HepG2 (cell line): ENCODE results near the gene KMT2E. TPM values are rescaled to one million over a fixed set of nuclear protein-coding genes. Genes with fewer than 3 reads are reported as not detected.
A peak's percentile ranks its signal among the peaks of the same experiment; 100 is the strongest.

Source experiments
- ATM ChIP-seq: fragments of 450-650 bp; IDR thresholded peaks from 2 replicates; pipeline ENCODE4 v1.7.1; 2017; ENCODE audit warnings: mild to moderate bottlenecking, borderline replicate concordance
- CREB3 ChIP-seq: sonication (generic); formaldehyde crosslinking; IDR thresholded peaks from 2 replicates; pipeline ENCODE4 v1.5.0; 2020; ENCODE audit warnings: missing genetic modification reagents
- FOSL1 ChIP-seq: sonication (generic); formaldehyde crosslinking; IDR thresholded peaks from 2 replicates; pipeline ENCODE4 v1.9.0; 2021; ENCODE audit warnings: missing genetic modification reagents, borderline replicate concordance
- HOMEZ ChIP-seq: IDR thresholded peaks from 2 replicates; pipeline ENCODE4 v1.6.1; 2016; ENCODE audit warnings: low read depth
- NCOA1 ChIP-seq: sonication (generic); formaldehyde crosslinking; IDR thresholded peaks from 2 replicates; pipeline ENCODE4 v1.9.0; 2021; ENCODE audit warnings: missing genetic modification reagents
- NR0B2 ChIP-seq: sonication (generic); formaldehyde crosslinking; IDR thresholded peaks from 2 replicates; pipeline ENCODE4 v1.4.0; 2020; ENCODE audit warnings: mild to moderate bottlenecking, missing genetic modification reagents
- NRL ChIP-seq: sonication (generic); formaldehyde crosslinking; IDR thresholded peaks from 2 replicates; pipeline ENCODE4 v1.5.0; 2020; ENCODE audit warnings: missing genetic modification reagents, mild to moderate bottlenecking, moderate library complexity, borderline replicate concordance
- PBX3 ChIP-seq: sonication (generic); formaldehyde crosslinking; IDR thresholded peaks from 2 replicates; pipeline ENCODE4 v1.8.1; 2023; ENCODE audit warnings: missing genetic modification reagents, inconsistent platforms, borderline replicate concordance
- PLSCR1 ChIP-seq: sonication (generic); formaldehyde crosslinking; IDR thresholded peaks from 2 replicates; pipeline ENCODE4 v1.5.0; 2020; ENCODE audit warnings: missing genetic modification reagents, mild to moderate bottlenecking, borderline replicate concordance
- PRDM10 ChIP-seq: sonication (generic); formaldehyde crosslinking; IDR thresholded peaks from 2 replicates; pipeline ENCODE4 v1.4.0; 2020; ENCODE audit warnings: low read depth, missing genetic modification reagents
- SALL2 ChIP-seq: sonication (generic); formaldehyde crosslinking; IDR thresholded peaks from 2 replicates; pipeline ENCODE4 v1.8.1; 2023; ENCODE audit warnings: mild to moderate bottlenecking, missing genetic modification reagents, inconsistent platforms
- TOE1 ChIP-seq: sonication (generic); formaldehyde crosslinking; IDR thresholded peaks from 2 replicates; pipeline ENCODE4 v1.4.0; 2020; ENCODE audit warnings: mild to moderate bottlenecking, missing genetic modification reagents
- ZBTB2 ChIP-seq: sonication (generic); formaldehyde crosslinking; IDR thresholded peaks from 2 replicates; pipeline ENCODE4 v1.8.0; 2022; ENCODE audit warnings: low read depth, missing genetic modification reagents
- ZNF143 ChIP-seq: sonication (generic); formaldehyde crosslinking; IDR thresholded peaks from 2 replicates; pipeline ENCODE4 v1.4.0; 2020; ENCODE audit warnings: missing genetic modification reagents
- ZNF292 ChIP-seq: sonication (generic); formaldehyde crosslinking; IDR thresholded peaks from 2 replicates; pipeline ENCODE4 v1.8.1; 2022; ENCODE audit warnings: mild to moderate bottlenecking, low read depth, missing genetic modification reagents, borderline replicate concordance
- ZNF337 ChIP-seq: sonication (generic); formaldehyde crosslinking; IDR thresholded peaks from 2 replicates; pipeline ENCODE4 v1.5.1; 2020; ENCODE audit warnings: missing genetic modification reagents, low read depth, mild to moderate bottlenecking, borderline replicate concordance
- ZNF446 ChIP-seq: sonication (generic); formaldehyde crosslinking; IDR thresholded peaks from 2 replicates; pipeline ENCODE4 v1.5.0; 2020; ENCODE audit warnings: mild to moderate bottlenecking, missing genetic modification reagents
- polyA plus RNA-seq, 8 experiments: library from polyadenylated mRNA; depleted of rRNA in 3 of 8; stranded (reverse) in 7 of 8; unstranded in 1 of 8; fragments of >200 nt; fragmentation: Illumina TruSeq in 4 of 8; extraction: Trizol in 4 of 8; gene quantifications; 2 replicates each; pipeline versions ENCODE4 v1.2.1 to v1.2.3, GENCODE V29; 2011 to 2016; ENCODE audit warnings: low read depth in 4 of 8, missing spikeins in 1 of 8, mixed read lengths in 1 of 8; ENCODE audit not compliant: insufficient read depth in 1 of 8
- total RNA-seq, 5 experiments: library from RNA; depleted of rRNA; stranded (reverse); fragments of >200 nt; fragmentation: Illumina TruSeq; extraction: Trizol; gene quantifications; 2 replicates each; pipeline ENCODE4 v1.2.3, GENCODE V29; 2016; ENCODE audit warnings: low read depth in 1 of 5

The KMT2E gene
- total and polyA plus RNA-seq, 2 of the 13 experiments (the other 11 are each of a cell fraction or from before 2014, with no cell fraction given): 6.3 to 24.4 TPM

GRCh38 chr7:104983578-104984539 is 30.1 kb upstream of the KMT2E start (continued):
- TF ChIP-seq PLSCR1 (no peak), NRL (CRISPR knock-in tag) (no peak), ATM (no peak), ZNF337 (CRISPR knock-in tag) (no peak), HOMEZ (CRISPR knock-in tag) (peak; percentile 36; the same call in 1 of the 2 replicates), TOE1 (no peak), ZNF292 (CRISPR knock-in tag) (peak; percentile 73), SALL2 (CRISPR knock-in tag) (peak; percentile 57; the same call in 1 of the 2 replicates), ZNF446 (CRISPR knock-in tag) (no peak), ZNF143 (CRISPR knock-in tag) (no peak), ZBTB2 (no peak), NR0B2 (CRISPR knock-in tag) (no peak), NCOA1 (CRISPR knock-in tag) (peak; percentile 86), PBX3 (CRISPR knock-in tag) (no peak), FOSL1 (CRISPR knock-in tag) (no peak), PRDM10 (peak; percentile 62; the same call in 1 of the 2 replicates), CREB3 (no peak)
